WTC11 (cell line): ENCODE data around the gene ANKS6.

ENCODE experiments used
- ATF1 ChIP-seq: sonication (generic); formaldehyde crosslinking; IDR thresholded peaks from 2 replicates; pipeline ENCODE4 v1.8.1; 2023; ENCODE audit warnings: mild to moderate bottlenecking, moderate library complexity, missing genetic modification reagents
- ATF3 ChIP-seq: sonication (generic); formaldehyde crosslinking; conservative IDR thresholded peaks from 2 replicates; pipeline ENCODE4 v1.8.1; 2022; ENCODE audit warnings: mild to moderate bottlenecking, missing genetic modification reagents
- CTCF ChIP-seq: fragments of 200-600 bp; IDR thresholded peaks from 2 replicates; pipeline ENCODE4 v1.8.0; 2022; ENCODE audit warnings: antibody characterized with exemption
- E2F4 ChIP-seq: sonication (generic); formaldehyde crosslinking; IDR thresholded peaks from 2 replicates; pipeline ENCODE4 v1.8.1; 2022; ENCODE audit warnings: low read depth, mild to moderate bottlenecking, moderate library complexity, missing genetic modification reagents, borderline replicate concordance
- ELF4 ChIP-seq: sonication (generic); formaldehyde crosslinking; IDR thresholded peaks from 2 replicates; pipeline ENCODE4 v1.8.1; 2022; ENCODE audit warnings: low read depth, mild to moderate bottlenecking, moderate library complexity, missing genetic modification reagents
- FOXJ3 ChIP-seq: sonication (generic); formaldehyde crosslinking; IDR thresholded peaks from 2 replicates; pipeline ENCODE4 v1.9.0; 2021; ENCODE audit warnings: missing genetic modification reagents, mild to moderate bottlenecking, borderline replicate concordance
- FOXP4 ChIP-seq: sonication (generic); formaldehyde crosslinking; IDR thresholded peaks from 2 replicates; pipeline ENCODE4 v1.8.0; 2022; ENCODE audit warnings: mild to moderate bottlenecking, missing genetic modification reagents
- IRF2 ChIP-seq: sonication (generic); formaldehyde crosslinking; IDR thresholded peaks from 2 replicates; pipeline ENCODE4 v1.8.0; 2022; ENCODE audit warnings: low read depth, missing genetic modification reagents, borderline replicate concordance
- SMAD3 ChIP-seq: sonication (generic); formaldehyde crosslinking; IDR thresholded peaks from 2 replicates; pipeline ENCODE4 v1.8.0; 2022; ENCODE audit warnings: missing genetic modification reagents, mild to moderate bottlenecking, borderline replicate concordance
- USF2 ChIP-seq: sonication (generic); formaldehyde crosslinking; IDR thresholded peaks from 2 replicates; pipeline ENCODE4 v1.8.1; 2023; ENCODE audit warnings: mild to moderate bottlenecking, missing genetic modification reagents, moderate library complexity
- ZBTB43 ChIP-seq: sonication (generic); formaldehyde crosslinking; IDR thresholded peaks from 2 replicates; pipeline ENCODE4 v1.8.1; 2023; ENCODE audit warnings: mild to moderate bottlenecking, missing genetic modification reagents
- ZNF121 ChIP-seq: sonication (generic); formaldehyde crosslinking; IDR thresholded peaks from 2 replicates; pipeline ENCODE4 v1.8.0; 2023; ENCODE audit warnings: missing genetic modification reagents

- TF ChIP-seq USF2 (CRISPR knock-in tag) (no peak), CTCF (no peak), IRF2 (CRISPR knock-in tag) (no peak), ATF1 (no peak), SMAD3 (CRISPR knock-in tag) (no peak), FOXP4 (CRISPR knock-in tag) (no peak), ZNF121 (CRISPR knock-in tag) (no peak), ZBTB43 (CRISPR knock-in tag) (no peak), ATF3 (CRISPR knock-in tag) (no peak), E2F4 (CRISPR knock-in tag) (no peak), ELF4 (CRISPR knock-in tag) (no peak), FOXJ3 (no peak)
Observed at GRCh38 chr9:98778711-98779530, 17.4 kb downstream of the ANKS6 start.
